Gastrocnemius medialis (tissue), 4 donors: ENCODE data around the gene ACTR3.

ENCODE experiments used
- CTCF ChIP-seq, 5 experiments: fragments of 450-650 bp in 3 of 5; fragments of 200-600 bp in 2 of 5; sonication (generic) in 2 of 5; IDR thresholded peaks in 4 of 5; conservative IDR thresholded peaks in 1 of 5; 1 replicate in 4 of 5; 2 replicates in 1 of 5; pipeline ENCODE4 v1.5.1; 2016 to 2019; ENCODE audit warnings: antibody characterized with exemption in 5 of 5, mild to moderate bottlenecking in 3 of 5, moderate library complexity in 3 of 5
- POLR2A ChIP-seq, 2 donors: fragments of 450-650 bp; IDR thresholded peaks; one replicate each; pipeline ENCODE4 v1.6.1; 2017; ENCODE audit warnings: antibody characterized with exemption in 2 of 2, mild to moderate bottlenecking in 2 of 2, moderate library complexity in 2 of 2

GRCh38 chr2:114010001-114010400 lies 120.1 kb downstream of the ACTR3 start:
- TF ChIP-seq CTCF (IDR thresholded peaks at IDR 0.05 in 4 of 5, conservative IDR thresholded peaks at IDR 0.05 in 1 of 5) = no peak
- no peak for TF ChIP-seq POLR2A (IDR thresholded peaks at IDR 0.05)
